Measurements from ENCODE around the gene SIK2.

The SIK2 gene

GRCh38 chr11:111733016-111733415, 130.8 kb downstream of the SIK2 start:
- no peaks in the 10 kb centered on the region for H3K4me1 ChIP-seq (ENCODE audit: control insufficient read depth, insufficient read depth, low read length, poor library complexity, severe bottlenecking)
- no peak for DNase-seq

GRCh38 chr11:111733611-111734088, 131.4 kb downstream of the SIK2 start:
- DNase-seq: no peak
- H3K36me3 ChIP-seq (ENCODE audit: control insufficient read depth, insufficient read depth, low read length): no peaks in the 10 kb centered on the region
- H3K9me3 ChIP-seq (ENCODE audit: control insufficient read depth, low read length): no peaks in the 10 kb centered on the region
- H3K4me1 ChIP-seq (ENCODE audit: control insufficient read depth, insufficient read depth, low read length, poor library complexity, severe bottlenecking): no peaks in the 10 kb centered on the region
- no peak overlapping the region for H3K27ac ChIP-seq (ENCODE audit: insufficient read depth, low read length, poor library complexity, severe bottlenecking)
- H3K4me3 ChIP-seq (ENCODE audit: insufficient read depth, low read depth, low read length, poor library complexity, severe bottlenecking): no peak overlapping the region
- H3K27me3 ChIP-seq (replicated peaks; ENCODE audit: control insufficient read depth, insufficient read depth, low read length, poor library complexity, severe bottlenecking): no peaks in the 10 kb centered on the region

More at GRCh38 chr11:111733016-111733415, 130.8 kb downstream of the SIK2 start:
- Histone ChIP-seq H3K27ac (ENCODE audit: insufficient read depth, low read length, poor library complexity, severe bottlenecking) (no peak overlapping the region), H3K4me3 (ENCODE audit: insufficient read depth, low read depth, low read length, poor library complexity, severe bottlenecking) (no peak overlapping the region), H3K36me3 (ENCODE audit: control insufficient read depth, insufficient read depth, low read length) (no peaks in the 10 kb centered on the region), H3K9me3 (ENCODE audit: control insufficient read depth, low read length) (no peaks in the 10 kb centered on the region), H3K27me3 (replicated peaks; ENCODE audit: control insufficient read depth, insufficient read depth, low read length, poor library complexity, severe bottlenecking) (no peaks in the 10 kb centered on the region)

GRCh38 chr11:111734101-111734953, 132.1 kb downstream of the SIK2 start:
- Histone ChIP-seq H3K27ac (ENCODE audit: insufficient read depth, low read length, poor library complexity, severe bottlenecking) (no peak overlapping the region), H3K4me3 (ENCODE audit: insufficient read depth, low read depth, low read length, poor library complexity, severe bottlenecking) (no peak overlapping the region)

GRCh38 chr11:111734954-111735261, 132.7 kb downstream of the SIK2 start:
- Histone ChIP-seq H3K4me1 (ENCODE audit: control insufficient read depth, insufficient read depth, low read length, poor library complexity, severe bottlenecking) (no peaks in the 10 kb centered on the region), H3K36me3 (ENCODE audit: control insufficient read depth, insufficient read depth, low read length) (peaks cover 3% of the 10 kb centered on the region), H3K4me3 (ENCODE audit: insufficient read depth, low read depth, low read length, poor library complexity, severe bottlenecking) (no peak overlapping the region), H3K9me3 (ENCODE audit: control insufficient read depth, low read length) (no peaks in the 10 kb centered on the region), H3K27ac (ENCODE audit: insufficient read depth, low read length, poor library complexity, severe bottlenecking) (no peak overlapping the region), H3K27me3 (replicated peaks; ENCODE audit: control insufficient read depth, insufficient read depth, low read length, poor library complexity, severe bottlenecking) (no peaks in the 10 kb centered on the region)
- no peak for DNase-seq

More at GRCh38 chr11:111734101-111734953, 132.1 kb downstream of the SIK2 start:
- Histone ChIP-seq H3K4me1 (ENCODE audit: control insufficient read depth, insufficient read depth, low read length, poor library complexity, severe bottlenecking) (no peaks in the 10 kb centered on the region), H3K9me3 (ENCODE audit: control insufficient read depth, low read length) (no peaks in the 10 kb centered on the region), H3K36me3 (ENCODE audit: control insufficient read depth, insufficient read depth, low read length) (peaks cover 3% of the 10 kb centered on the region), H3K27me3 (replicated peaks; ENCODE audit: control insufficient read depth, insufficient read depth, low read length, poor library complexity, severe bottlenecking) (no peaks in the 10 kb centered on the region)
- no peak for DNase-seq

- Histone ChIP-seq H3K4me3 (ENCODE audit: insufficient read depth, low read depth, low read length, poor library complexity, severe bottlenecking) (no peak overlapping the region), H3K36me3 (ENCODE audit: control insufficient read depth, insufficient read depth, low read length) (peaks cover 3% of the 10 kb centered on the region), H3K9me3 (ENCODE audit: control insufficient read depth, low read length) (no peaks in the 10 kb centered on the region), H3K27ac (ENCODE audit: insufficient read depth, low read length, poor library complexity, severe bottlenecking) (no peak overlapping the region), H3K27me3 (replicated peaks; ENCODE audit: control insufficient read depth, insufficient read depth, low read length, poor library complexity, severe bottlenecking) (no peaks in the 10 kb centered on the region), H3K4me1 (ENCODE audit: control insufficient read depth, insufficient read depth, low read length, poor library complexity, severe bottlenecking) (no peaks in the 10 kb centered on the region)
- DNase-seq: no peak
Measured at GRCh38 chr11:111735262-111736116, 133.2 kb downstream of the SIK2 start.

- H3K27me3 ChIP-seq (replicated peaks; ENCODE audit: control insufficient read depth, insufficient read depth, low read length, poor library complexity, severe bottlenecking): no peaks in the 10 kb centered on the region
- no peak for DNase-seq
- no peak overlapping the region for H3K4me3 ChIP-seq (ENCODE audit: insufficient read depth, low read depth, low read length, poor library complexity, severe bottlenecking)
- no peaks in the 10 kb centered on the region for H3K4me1 ChIP-seq (ENCODE audit: control insufficient read depth, insufficient read depth, low read length, poor library complexity, severe bottlenecking)
- peaks cover 8% of the 10 kb centered on the region for H3K36me3 ChIP-seq (ENCODE audit: control insufficient read depth, insufficient read depth, low read length)
- H3K9me3 ChIP-seq (ENCODE audit: control insufficient read depth, low read length): no peaks in the 10 kb centered on the region
- no peak overlapping the region for H3K27ac ChIP-seq (ENCODE audit: insufficient read depth, low read length, poor library complexity, severe bottlenecking)
Measured at GRCh38 chr11:111736181-111736590, 133.9 kb downstream of the SIK2 start.

GRCh38 chr11:111736621-111737443, 134.6 kb downstream of the SIK2 start:
- Histone ChIP-seq H3K4me3 (ENCODE audit: insufficient read depth, low read depth, low read length, poor library complexity, severe bottlenecking) (no peak overlapping the region), H3K9me3 (ENCODE audit: control insufficient read depth, low read length) (no peaks in the 10 kb centered on the region), H3K4me1 (ENCODE audit: control insufficient read depth, insufficient read depth, low read length, poor library complexity, severe bottlenecking) (no peaks in the 10 kb centered on the region), H3K27ac (ENCODE audit: insufficient read depth, low read length, poor library complexity, severe bottlenecking) (no peak overlapping the region), H3K27me3 (replicated peaks; ENCODE audit: control insufficient read depth, insufficient read depth, low read length, poor library complexity, severe bottlenecking) (no peaks in the 10 kb centered on the region), H3K36me3 (ENCODE audit: control insufficient read depth, insufficient read depth, low read length) (peaks cover 13% of the 10 kb centered on the region)
- DNase-seq: no peak

GRCh38 chr11:111737444-111738210, 135.4 kb downstream of the SIK2 start:
- H3K4me1 ChIP-seq (ENCODE audit: control insufficient read depth, insufficient read depth, low read length, poor library complexity, severe bottlenecking): no peaks in the 10 kb centered on the region

GRCh38 chr11:111739299-111739698, 137.1 kb downstream of the SIK2 start:
- no peak overlapping the region for H3K4me3 ChIP-seq (ENCODE audit: insufficient read depth, low read depth, low read length, poor library complexity, severe bottlenecking)
- H3K27ac ChIP-seq (ENCODE audit: insufficient read depth, low read length, poor library complexity, severe bottlenecking): no peak overlapping the region
- peaks cover 28% of the 10 kb centered on the region for H3K36me3 ChIP-seq (ENCODE audit: control insufficient read depth, insufficient read depth, low read length)
- H3K4me1 ChIP-seq (ENCODE audit: control insufficient read depth, insufficient read depth, low read length, poor library complexity, severe bottlenecking): no peaks in the 10 kb centered on the region
- no peaks in the 10 kb centered on the region for H3K9me3 ChIP-seq (ENCODE audit: control insufficient read depth, low read length)
- no peaks in the 10 kb centered on the region for H3K27me3 ChIP-seq (replicated peaks; ENCODE audit: control insufficient read depth, insufficient read depth, low read length, poor library complexity, severe bottlenecking)
- no peak for DNase-seq

More at GRCh38 chr11:111737444-111738210, 135.4 kb downstream of the SIK2 start:
- no peaks in the 10 kb centered on the region for H3K9me3 ChIP-seq (ENCODE audit: control insufficient read depth, low read length)
- DNase-seq: no peak
- peaks cover 20% of the 10 kb centered on the region for H3K36me3 ChIP-seq (ENCODE audit: control insufficient read depth, insufficient read depth, low read length)
- H3K4me3 ChIP-seq (ENCODE audit: insufficient read depth, low read depth, low read length, poor library complexity, severe bottlenecking): no peak overlapping the region
- no peaks in the 10 kb centered on the region for H3K27me3 ChIP-seq (replicated peaks; ENCODE audit: control insufficient read depth, insufficient read depth, low read length, poor library complexity, severe bottlenecking)
- no peak overlapping the region for H3K27ac ChIP-seq (ENCODE audit: insufficient read depth, low read length, poor library complexity, severe bottlenecking)
